ENCODE measurements around the gene CLEC3B.
"Not testable (repeated sequence)": the region's sequence is repeated elsewhere in the genome, so short reads cannot be mapped to it uniquely, and the experiment has no call there.

The CLEC3B gene

DNA sequence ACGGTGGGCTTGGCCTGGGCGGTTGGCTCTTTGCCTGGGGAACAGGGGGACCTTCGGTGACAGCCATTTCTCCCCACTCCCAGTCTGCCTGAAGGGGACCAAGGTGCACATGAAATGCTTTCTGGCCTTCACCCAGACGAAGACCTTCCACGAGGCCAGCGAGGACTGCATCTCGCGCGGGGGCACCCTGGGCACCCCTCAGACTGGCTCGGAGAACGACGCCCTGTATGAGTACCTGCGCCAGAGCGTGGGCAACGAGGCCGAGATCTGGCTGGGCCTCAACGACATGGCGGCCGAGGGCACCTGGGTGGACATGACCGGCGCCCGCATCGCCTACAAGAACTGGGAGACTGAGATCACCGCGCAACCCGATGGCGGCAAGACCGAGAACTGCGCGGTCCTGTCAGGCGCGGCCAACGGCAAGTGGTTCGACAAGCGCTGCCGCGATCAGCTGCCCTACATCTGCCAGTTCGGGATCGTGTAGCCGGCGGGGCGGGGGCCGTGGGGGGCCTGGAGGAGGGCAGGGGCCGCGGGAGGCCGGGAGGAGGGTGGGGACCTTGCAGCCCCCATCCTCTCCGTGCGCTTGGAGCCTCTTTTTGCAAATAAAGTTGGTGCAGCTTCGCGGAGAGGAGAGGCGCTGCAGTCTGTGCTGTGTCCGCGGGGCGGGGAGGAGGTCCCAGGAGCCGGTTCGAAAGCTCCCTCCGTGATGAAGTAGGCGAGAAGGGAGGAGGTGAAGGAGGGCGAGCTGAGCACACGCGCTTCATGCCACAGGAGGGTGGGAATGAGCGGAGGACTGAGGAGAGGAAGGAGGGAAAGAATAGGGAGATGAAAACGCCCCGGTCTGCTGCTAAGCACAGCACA lies 9.6 kb downstream of the CLEC3B start:
- DNase-seq, result peak; percentile 57

- DNase-seq, result peak; percentile 95
Observed at GRCh38 chr3:45037720-45038455, 11.8 kb downstream of the CLEC3B start.

- no peak for DNase-seq
Observed at GRCh38 chr3:45041666-45042065, 15.6 kb downstream of the CLEC3B start.

GRCh38 chr3:45042162-45042561 lies 16.1 kb downstream of the CLEC3B start:
- no peak for DNase-seq

GRCh38 chr3:45043728-45044299 lies 17.7 kb downstream of the CLEC3B start:
- DNase-seq, result peak; percentile 93

DNA sequence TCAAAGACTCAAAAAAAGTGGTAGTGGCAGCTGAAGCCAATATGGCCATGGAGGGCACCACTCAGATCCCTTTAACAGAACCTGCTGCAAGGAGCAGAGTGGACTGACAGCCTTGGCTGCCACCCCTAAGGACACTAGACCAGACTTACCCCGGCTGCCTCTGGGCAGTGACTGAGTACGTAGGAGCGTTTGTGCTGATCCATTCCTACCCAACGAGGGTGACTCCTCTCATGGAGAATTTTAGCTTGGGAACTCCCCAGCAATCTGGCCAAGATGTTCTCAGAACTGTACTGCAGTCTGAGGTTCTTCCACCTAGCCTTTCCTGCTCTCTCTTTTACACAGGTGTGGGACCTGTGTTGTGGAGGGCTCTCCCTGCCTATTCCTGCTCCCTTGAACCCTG lies 22.1 kb downstream of the CLEC3B start:
- no peak for DNase-seq

DNA sequence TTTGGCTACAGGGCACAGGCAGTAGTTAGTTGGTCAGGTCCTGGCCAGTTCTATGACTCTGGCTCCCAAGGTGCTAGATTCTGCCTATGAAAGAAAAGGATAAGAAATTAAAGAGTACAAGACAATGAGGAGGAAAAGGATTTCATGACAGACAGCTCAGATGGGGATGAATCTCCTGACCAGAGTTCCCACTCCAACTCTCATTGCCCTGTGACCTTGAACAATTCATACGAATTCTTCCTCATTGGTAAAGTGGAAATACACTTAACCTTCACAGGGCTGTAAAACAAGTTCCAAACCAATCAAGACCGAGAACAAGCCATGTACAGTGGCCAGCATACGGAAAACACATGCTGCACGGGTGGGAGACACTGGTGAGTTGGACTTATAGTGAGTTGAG lies 23.7 kb downstream of the CLEC3B start:
- no peak for DNase-seq

GRCh38 chr3:45051685-45052084 lies 25.6 kb downstream of the CLEC3B start:
- DNase-seq, result no peak

GRCh38 chr3:45053805-45054195 lies 27.7 kb downstream of the CLEC3B start:
- DNase-seq, result not testable (repeated sequence)

DNA sequence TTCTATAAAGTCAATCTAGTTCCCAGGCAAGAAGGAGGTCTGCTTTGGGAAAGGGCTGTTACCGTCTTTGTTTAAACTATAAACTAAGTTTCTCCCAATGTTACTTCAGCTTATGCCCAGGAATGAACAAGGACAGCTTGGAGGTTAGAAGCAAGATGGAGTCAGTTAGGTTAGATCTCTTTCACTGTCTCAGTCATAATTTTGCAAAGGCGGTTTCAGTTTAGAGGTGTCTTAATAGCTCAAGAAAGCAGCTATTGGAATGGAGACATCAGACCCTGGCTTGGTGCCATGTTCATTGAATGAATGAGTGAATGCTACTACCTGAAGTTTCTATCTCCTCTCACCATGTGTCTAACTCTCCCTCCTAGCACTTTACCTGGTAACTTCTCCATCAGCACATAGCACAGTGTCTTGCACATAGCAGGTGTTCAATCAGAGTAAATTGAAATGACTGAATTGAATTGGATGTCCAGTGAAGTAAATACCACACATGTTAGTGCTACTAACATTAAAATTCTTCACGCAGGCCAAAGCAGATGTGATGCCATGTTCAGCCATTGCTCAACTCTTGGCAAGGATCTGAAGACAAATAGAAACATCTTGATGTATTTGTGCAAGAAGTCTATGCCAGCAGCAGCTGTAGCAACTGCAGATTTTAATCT lies 28.2 kb downstream of the CLEC3B start:
- DNase-seq, result peak; percentile 71

GRCh38 chr3:45055032-45055410 lies 28.9 kb downstream of the CLEC3B start:
- peak; percentile 70 for DNase-seq

GRCh38 chr3:45055411-45056143 lies 29.5 kb downstream of the CLEC3B start:
- DNase-seq, result peak; percentile 81

DNA sequence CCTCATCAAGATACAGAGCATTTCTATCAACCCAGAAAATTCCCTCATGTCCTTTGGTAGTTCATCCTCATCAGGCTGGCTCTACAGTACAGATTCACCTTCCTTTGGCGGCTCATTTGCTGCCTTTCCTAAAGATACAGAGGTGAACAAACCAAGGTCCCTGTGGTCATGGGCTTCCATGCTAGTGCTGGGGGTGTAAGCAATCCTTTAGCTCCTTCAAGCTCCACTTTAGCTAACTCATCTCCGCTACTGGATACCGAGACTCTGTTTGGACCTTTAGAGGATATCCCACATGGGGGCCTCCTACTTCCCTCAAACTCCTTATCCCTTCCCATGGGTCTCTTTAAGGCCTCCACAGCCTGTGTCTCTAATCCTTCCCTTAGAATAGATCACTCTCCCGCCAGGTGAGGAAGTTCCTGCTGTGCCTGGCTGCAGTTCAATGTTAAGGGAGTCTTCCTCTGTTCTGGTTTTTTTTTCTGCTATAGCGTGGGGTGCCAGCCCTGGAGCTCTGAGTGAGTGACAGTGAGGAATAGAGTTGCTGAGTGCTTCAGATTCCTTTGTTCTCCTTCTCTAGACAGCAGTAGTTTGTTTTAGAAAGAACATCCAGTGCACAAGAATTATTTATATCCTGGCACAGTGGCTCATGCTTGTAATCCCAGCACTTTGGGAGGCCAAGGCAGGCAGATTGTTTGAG lies 30.7 kb downstream of the CLEC3B start:
- DNase-seq, result no peak

DNA sequence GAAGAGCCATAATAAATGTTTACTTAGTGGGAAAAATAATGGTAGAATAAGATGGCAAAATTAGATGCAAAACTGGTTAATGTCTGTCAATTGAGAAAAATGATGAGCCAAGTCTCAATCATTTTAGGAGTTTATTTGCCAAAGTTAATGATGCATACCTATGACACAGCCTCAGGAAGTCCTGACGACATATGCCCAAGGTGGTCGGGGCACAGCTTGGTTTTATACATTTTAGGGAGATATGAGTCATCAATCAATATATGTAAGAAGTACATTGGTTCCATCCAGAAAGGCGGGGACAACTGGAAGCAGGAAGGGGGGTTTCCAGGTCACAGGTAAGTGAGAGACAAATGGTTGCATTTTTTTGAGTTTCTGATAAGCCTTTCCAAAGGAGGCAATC lies 31.5 kb downstream of the CLEC3B start:
- no peak for DNase-seq

- no peak for DNase-seq
Observed at GRCh38 chr3:45059132-45059531, 33.0 kb downstream of the CLEC3B start.

GRCh38 chr3:45060165-45060892 lies 34.2 kb downstream of the CLEC3B start:
- DNase-seq, result no peak

- no peak for DNase-seq
Observed at GRCh38 chr3:45062697-45063070, 36.6 kb downstream of the CLEC3B start.

GRCh38 chr3:45064512-45065372 lies 38.6 kb downstream of the CLEC3B start:
- DNase-seq, result peak; percentile 31

- no peak for DNase-seq
Observed at GRCh38 chr3:45065373-45065720, 39.2 kb downstream of the CLEC3B start.
